Gastrocnemius medialis (tissue), 4 donors: Measurements from ENCODE around the gene MTMR11. TPM values are rescaled to one million over a fixed set of nuclear protein-coding genes. Genes with fewer than 3 reads are reported as not detected.
"Not testable (repeated sequence)": the region's sequence is repeated elsewhere in the genome, so short reads cannot be mapped to it uniquely, and the experiment has no call there.

ENCODE experiments used
- ATAC-seq, 2 donors: fragments of 150-250 bp; one replicate each; pipeline ENCODE4 v1.9.1; 2016
- DNase-seq, 2 donors: peaks; one replicate each; pipeline ENCODE4 v3.0.0-alpha.2; 2019
- H3K27ac ChIP-seq, 4 donors: fragments of 200-600 bp; sonication (generic); 1 replicate in 1 of 4; 2 replicates in 3 of 4; pipeline ENCODE4 v1.5.1; 2016 to 2018; ENCODE audit warnings: mild to moderate bottlenecking in 2 of 4, moderate library complexity in 1 of 4
- H3K27me3 ChIP-seq, 3 donors: fragments of 200-600 bp; sonication (generic) in 2 of 3; 1 replicate in 1 of 3; 2 replicates in 2 of 3; pipeline versions ENCODE4 v1.5.1 to v1.6.0; 2016 to 2019; ENCODE audit warnings: mild to moderate bottlenecking in 1 of 3, moderate library complexity in 1 of 3
- H3K36me3 ChIP-seq, 2 donors: fragments of 200-600 bp; sonication (generic) in 1 of 2; one replicate each; pipeline ENCODE4 v1.5.1; 2017 to 2018
- H3K4me1 ChIP-seq, 2 donors: fragments of 200-600 bp; sonication (generic) in 1 of 2; one replicate each; pipeline ENCODE4 v1.5.1; 2016 to 2017; ENCODE audit warnings: mild to moderate bottlenecking in 2 of 2
- H3K4me3 ChIP-seq, 4 donors: fragments of 200-600 bp; sonication (generic) in 3 of 4; 1 replicate in 1 of 4; 2 replicates in 3 of 4; pipeline ENCODE4 v1.5.1; 2016 to 2019; ENCODE audit warnings: mild to moderate bottlenecking in 2 of 4
- H3K9me3 ChIP-seq, 3 donors: fragments of 200-600 bp; sonication (generic) in 2 of 3; 1 replicate in 1 of 3; 2 replicates in 2 of 3; pipeline ENCODE4 v1.5.1; 2016 to 2019
- CTCF ChIP-seq, 5 experiments: fragments of 450-650 bp in 3 of 5; fragments of 200-600 bp in 2 of 5; sonication (generic) in 2 of 5; IDR thresholded peaks in 4 of 5; conservative IDR thresholded peaks in 1 of 5; 1 replicate in 4 of 5; 2 replicates in 1 of 5; pipeline ENCODE4 v1.5.1; 2016 to 2019; ENCODE audit warnings: antibody characterized with exemption in 5 of 5, mild to moderate bottlenecking in 3 of 5, moderate library complexity in 3 of 5
- POLR2A ChIP-seq, 2 donors: fragments of 450-650 bp; IDR thresholded peaks; one replicate each; pipeline ENCODE4 v1.6.1; 2017; ENCODE audit warnings: antibody characterized with exemption in 2 of 2, mild to moderate bottlenecking in 2 of 2, moderate library complexity in 2 of 2
- in situ Hi-C, 4 donors: fragments of 200-750 bp; cut with MboI; loops; one replicate each; pipeline versions ENCODE4 v1.15.0 to v1.8.0; 2017; ENCODE audit warnings: low sequenced_read_pairs in 4 of 4
- intact Hi-C: fragments of 100-400 bp; cut with DNase I; formaldehyde crosslinking; loops from one replicate; pipeline ENCODE4 v1.15.1; 2023; ENCODE audit warnings: low total_unique reads
- total RNA-seq, 4 donors: library from RNA; depleted of rRNA; stranded (reverse); fragments of >200 nt; gene quantifications; one replicate each; pipeline versions ENCODE4 v1.1.0 to v1.2.3, GENCODE V29; 2016

MTMR11 gene
- total RNA-seq, 4 donors from 2014 or later = 1.2 to 4.6 (median 3.5) TPM

GRCh38 chr1:149886396-149887195, 50.1 kb downstream of the MTMR11 start:
- Histone ChIP-seq H3K27me3 (no peaks in the 10 kb centered on the region), H3K36me3 (no peaks in the 10 kb centered on the region), H3K4me3 (peak overlapping the region; percentile 66 to 87 (median 81)), H3K4me1 (peaks cover 22% of the 10 kb centered on the region in 2 donors), H3K27ac (peak overlapping the region; percentile 95 to 99 (median 98)), H3K9me3 (no peaks in the 10 kb centered on the region)
- ATAC-seq (peak; percentile 81 to 87), DNase-seq (peak; percentile 94 to 95)
- intact Hi-C loops = no loop called here
- in situ Hi-C loops = no loop called here
- TF ChIP-seq POLR2A (IDR thresholded peaks at IDR 0.05) = peak; percentile 99 to 100
- no peak for TF ChIP-seq CTCF (IDR thresholded peaks at IDR 0.05 in 4 of 5, conservative IDR thresholded peaks at IDR 0.05 in 1 of 5)

GRCh38 chr1:149886121-149886395, 50.6 kb downstream of the MTMR11 start:
- intact Hi-C loops, in situ Hi-C loops, H3K27me3 ChIP-seq, H3K36me3 ChIP-seq, DNase-seq, H3K9me3 ChIP-seq: not testable (repeated sequence)
- Histone ChIP-seq H3K27ac (peak overlapping the region; percentile 95 to 99 (median 98)), H3K4me3 (peak overlapping the region; percentile 66 to 81 (median 76)), H3K4me1 (peaks cover 22% of the 10 kb centered on the region in 2 donors)
- ATAC-seq = peak; percentile 0 to 2

GRCh38 chr1:149885339-149886120, 51.1 kb downstream of the MTMR11 start:
- H3K4me1 ChIP-seq = peaks cover 22% of the 10 kb centered on the region in 2 donors
- TF ChIP-seq CTCF (IDR thresholded peaks at IDR 0.05 in 4 of 5, conservative IDR thresholded peaks at IDR 0.05 in 1 of 5) = peak in 1 of 5 experiments; percentile 19
- peak; percentile 31 to 55 for TF ChIP-seq POLR2A (IDR thresholded peaks at IDR 0.05)
- H3K4me3 ChIP-seq = peak overlapping the region; percentile 66 to 81 (median 76)
- in situ Hi-C loops = no loop called here
- intact Hi-C loops = no loop called here
- H3K27ac ChIP-seq = peak overlapping the region; percentile 95 to 99 (median 98)
- H3K9me3 ChIP-seq = no peaks in the 10 kb centered on the region
- no peaks in the 10 kb centered on the region for H3K27me3 ChIP-seq
- ATAC-seq (peak; percentile 20 to 21), DNase-seq (peak; percentile 85 to 87)
- no peaks in the 10 kb centered on the region for H3K36me3 ChIP-seq

- TF ChIP-seq POLR2A (IDR thresholded peaks at IDR 0.05) (no peak), CTCF (IDR thresholded peaks at IDR 0.05 in 4 of 5, conservative IDR thresholded peaks at IDR 0.05 in 1 of 5) (no peak)
- ATAC-seq (no peak), DNase-seq (peak in 1 of 2 donors; percentile 12)
- in situ Hi-C loops = no loop called here
- Histone ChIP-seq H3K9me3 (no peaks in the 10 kb centered on the region), H3K36me3 (no peaks in the 10 kb centered on the region), H3K4me3 (peak overlapping the region; percentile 66 to 81 (median 76)), H3K4me1 (peaks cover 22% of the 10 kb centered on the region in 2 donors), H3K27ac (peak overlapping the region; percentile 95 to 99 (median 98)), H3K27me3 (no peaks in the 10 kb centered on the region)
- intact Hi-C loops = no loop called here
Measured at GRCh38 chr1:149884433-149885338, 52.0 kb downstream of the MTMR11 start.
